Measurements from ENCODE around the gene HS1BP3. TPM values are rescaled to one million over a fixed set of nuclear protein-coding genes. Genes with fewer than 3 reads are reported as not detected.

HS1BP3 gene
- total and polyA plus RNA-seq, 2 experiments from 2014 or later: 10.5 to 10.6 TPM

DNA sequence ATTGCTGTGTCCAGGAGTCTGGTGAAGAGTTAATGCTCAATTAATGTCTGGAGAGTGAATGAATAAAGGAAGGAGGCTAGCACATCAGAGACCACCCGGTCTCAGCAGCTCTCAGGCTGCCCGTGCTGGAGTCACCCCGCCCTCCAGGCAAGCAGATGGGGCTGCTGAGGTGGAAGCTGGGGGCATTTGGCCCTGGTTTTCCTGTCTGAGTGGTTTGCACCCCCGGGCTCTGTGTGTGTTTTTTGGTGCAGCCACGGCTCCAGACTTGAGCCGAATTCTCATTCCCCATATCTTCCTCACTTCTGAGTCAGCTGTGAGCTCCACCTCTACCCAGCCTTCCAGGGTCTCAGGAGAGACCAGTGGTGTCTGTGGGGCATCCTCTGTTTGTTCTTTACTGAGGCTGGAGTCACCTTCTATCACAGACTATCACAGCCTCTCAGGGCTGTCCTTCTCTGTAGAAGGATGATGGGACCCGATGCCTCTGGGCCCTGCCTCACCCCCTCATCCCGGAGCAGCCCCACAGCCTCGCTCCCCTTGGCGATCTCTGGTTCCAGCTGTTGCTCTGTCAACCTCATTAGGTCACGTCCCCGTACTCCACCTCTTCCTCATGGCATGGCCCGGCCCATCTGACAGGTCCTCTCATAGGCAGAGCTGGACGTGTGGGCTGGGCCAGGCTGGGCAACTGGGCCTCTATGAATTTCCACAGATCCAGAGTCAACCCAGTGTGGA lies 60.8 kb downstream of the HS1BP3 start:
- Histone ChIP-seq H3K4me1 (ENCODE audit: insufficient read depth) (peaks cover 34% of the 10 kb centered on the region), H3K4me2 (ENCODE audit: unreplicated experiment) (peak overlapping the region; percentile 48), H3K9me3 (ENCODE audit: low read depth) (no peaks in the 10 kb centered on the region), H3K27ac (peak overlapping the region; percentile 67), H3K79me2 (ENCODE audit: insufficient read depth) (no peaks in the 10 kb centered on the region), H3K9me2 (ENCODE audit: insufficient read depth) (no peaks in the 10 kb centered on the region), H3K4me3 (no peak overlapping the region), H3K27me3 (replicated peaks; ENCODE audit: insufficient read depth) (no peaks in the 10 kb centered on the region), H3K36me3 (ENCODE audit: low read depth) (no peaks in the 10 kb centered on the region), H3F3A (ENCODE audit: insufficient read depth) (peaks cover 16% of the 10 kb centered on the region), H4K20me1 (ENCODE audit: insufficient read depth) (no peaks in the 10 kb centered on the region), H2AFZ (peak overlapping the region; percentile 57; the same call in 1 of the 2 replicates), H3K9ac (peak overlapping the region; percentile 52)
- DNase-seq: peak; percentile 78
- in situ Hi-C loops (cut with MboI): no loop called here
- WGBS, 2 experiments (ENCODE audit: low coverage in 1 of 2, low lambda C conversion rate in 2 of 2, missing lambda C conversion rate in 2 of 2): 61% methylated on average over 14 of the region's 14 CpGs
- no peak for TF ChIP-seq EZH2 (IDR thresholded peaks at IDR 0.05; ENCODE audit: insufficient read depth, poor library complexity, severe bottlenecking)
- TF ChIP-seq EZH2phosphoT487 (IDR thresholded peaks at IDR 0.05; ENCODE audit: insufficient read depth, low read depth): no peak

DNA sequence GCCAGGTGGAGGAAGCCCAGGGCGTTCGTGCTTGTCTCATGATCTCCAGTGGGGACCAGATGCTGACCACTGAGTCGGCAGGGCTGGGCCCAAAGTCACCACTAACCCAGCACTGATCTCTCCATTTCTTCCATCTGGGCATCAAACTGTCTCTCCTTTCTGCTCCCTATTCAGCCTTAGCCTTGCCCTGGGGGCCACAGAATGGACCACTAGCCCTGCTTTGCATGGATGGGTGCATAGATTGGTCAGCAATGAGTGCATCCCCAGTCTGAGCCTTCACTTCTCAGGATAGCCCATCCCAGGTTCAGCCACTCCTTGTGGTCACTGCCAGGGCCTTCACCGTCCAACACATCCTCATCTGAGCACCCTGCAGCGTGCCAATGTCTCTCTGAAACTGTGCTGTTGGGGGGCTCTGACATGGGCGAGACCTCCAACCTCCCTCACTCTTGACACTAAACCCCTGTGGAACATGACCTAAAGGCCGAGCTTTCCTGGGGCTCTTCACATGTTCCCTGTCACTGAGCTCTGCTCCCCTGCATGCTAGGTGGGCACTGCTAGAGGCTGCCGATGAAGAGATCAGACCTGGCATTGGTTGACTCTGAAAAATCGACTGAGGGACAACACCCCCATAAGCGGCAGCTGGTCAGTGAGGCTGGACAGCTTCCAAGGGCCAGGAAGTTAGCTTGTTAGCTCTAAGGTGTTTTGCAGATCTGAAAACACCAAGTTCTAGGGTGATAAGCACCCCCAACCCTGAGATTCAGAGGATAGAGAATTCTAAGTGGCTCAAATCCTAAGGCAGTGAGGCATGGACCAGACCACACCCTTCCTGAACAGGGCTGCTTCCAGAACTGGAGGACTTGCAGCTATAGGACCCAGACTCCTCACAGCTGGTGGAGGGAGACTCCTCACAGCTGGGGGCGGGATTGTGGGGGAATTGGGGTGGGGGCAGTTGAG lies 61.7 kb downstream of the HS1BP3 start:
- H3K4me2 ChIP-seq (ENCODE audit: unreplicated experiment): peak overlapping the region; percentile 48

GRCh38 chr2:20585710-20586594 lies 64.9 kb downstream of the HS1BP3 start:
- no peak overlapping the region for H3K4me2 ChIP-seq (ENCODE audit: unreplicated experiment)
- H3K9me2 ChIP-seq (ENCODE audit: insufficient read depth): no peaks in the 10 kb centered on the region
- WGBS, 2 experiments (ENCODE audit: low coverage in 1 of 2, low lambda C conversion rate in 2 of 2, missing lambda C conversion rate in 2 of 2): 98% methylated on average over 22 of the region's 22 CpGs
- H4K20me1 ChIP-seq (ENCODE audit: insufficient read depth): no peaks in the 10 kb centered on the region
- H3F3A ChIP-seq (ENCODE audit: insufficient read depth): peaks cover 25% of the 10 kb centered on the region
- H3K79me2 ChIP-seq (ENCODE audit: insufficient read depth): no peaks in the 10 kb centered on the region
- no peak overlapping the region for H3K27ac ChIP-seq
- no peaks in the 10 kb centered on the region for H3K27me3 ChIP-seq (replicated peaks; ENCODE audit: insufficient read depth)
- H3K9me3 ChIP-seq (ENCODE audit: low read depth): no peaks in the 10 kb centered on the region
- TF ChIP-seq EZH2phosphoT487 (IDR thresholded peaks at IDR 0.05; ENCODE audit: insufficient read depth, low read depth) (no peak), EZH2 (IDR thresholded peaks at IDR 0.05; ENCODE audit: insufficient read depth, poor library complexity, severe bottlenecking) (no peak)
- DNase-seq: no peak
- in situ Hi-C loops (cut with MboI): no loop called here
- H3K36me3 ChIP-seq (ENCODE audit: low read depth): no peaks in the 10 kb centered on the region
- no peak overlapping the region for H3K4me3 ChIP-seq
- H3K4me1 ChIP-seq (ENCODE audit: insufficient read depth): peaks cover 35% of the 10 kb centered on the region
- H2AFZ ChIP-seq: no peak overlapping the region
- H3K9ac ChIP-seq: no peak overlapping the region

More for the DNA sequence above, 61.7 kb downstream of the HS1BP3 start:
- no peak overlapping the region for H3K4me3 ChIP-seq
- H3K27me3 ChIP-seq (replicated peaks; ENCODE audit: insufficient read depth): no peaks in the 10 kb centered on the region
- H3K79me2 ChIP-seq (ENCODE audit: insufficient read depth): no peaks in the 10 kb centered on the region
- H3K36me3 ChIP-seq (ENCODE audit: low read depth): no peaks in the 10 kb centered on the region
- peak overlapping the region; percentile 67 for H3K27ac ChIP-seq
- 80 to 81% methylated on average over 10 to 11 of the region's 11 CpGs for WGBS, 2 experiments (ENCODE audit: low coverage in 1 of 2, low lambda C conversion rate in 2 of 2, missing lambda C conversion rate in 2 of 2)
- H3K9me3 ChIP-seq (ENCODE audit: low read depth): no peaks in the 10 kb centered on the region
- peak overlapping the region; percentile 57; the same call in 1 of the 2 replicates for H2AFZ ChIP-seq
- in situ Hi-C loops (cut with MboI): no loop called here
- peaks cover 44% of the 10 kb centered on the region for H3K4me1 ChIP-seq (ENCODE audit: insufficient read depth)
- TF ChIP-seq EZH2 (IDR thresholded peaks at IDR 0.05; ENCODE audit: insufficient read depth, poor library complexity, severe bottlenecking): no peak
- no peak for TF ChIP-seq EZH2phosphoT487 (IDR thresholded peaks at IDR 0.05; ENCODE audit: insufficient read depth, low read depth)
- H3K9me2 ChIP-seq (ENCODE audit: insufficient read depth): no peaks in the 10 kb centered on the region
- peak overlapping the region; percentile 52 for H3K9ac ChIP-seq
- H4K20me1 ChIP-seq (ENCODE audit: insufficient read depth): no peaks in the 10 kb centered on the region
- peak; percentile 50 for DNase-seq
- peaks cover 16% of the 10 kb centered on the region for H3F3A ChIP-seq (ENCODE audit: insufficient read depth)

GRCh38 chr2:20585359-20585709 lies 65.6 kb downstream of the HS1BP3 start:
- H3F3A ChIP-seq (ENCODE audit: insufficient read depth): peaks cover 25% of the 10 kb centered on the region
- H3K27ac ChIP-seq: no peak overlapping the region
- TF ChIP-seq EZH2 (IDR thresholded peaks at IDR 0.05; ENCODE audit: insufficient read depth, poor library complexity, severe bottlenecking): no peak
- TF ChIP-seq EZH2phosphoT487 (IDR thresholded peaks at IDR 0.05; ENCODE audit: insufficient read depth, low read depth): no peak
- H3K9me3 ChIP-seq (ENCODE audit: low read depth): no peaks in the 10 kb centered on the region
- no peaks in the 10 kb centered on the region for H4K20me1 ChIP-seq (ENCODE audit: insufficient read depth)
- H3K4me3 ChIP-seq: no peak overlapping the region
- in situ Hi-C loops (cut with MboI): no loop called here
- H3K36me3 ChIP-seq (ENCODE audit: low read depth): no peaks in the 10 kb centered on the region
- DNase-seq: no peak
- 94 to 98% methylated on average over 5 of the region's 5 CpGs for WGBS, 2 experiments (ENCODE audit: low coverage in 1 of 2, low lambda C conversion rate in 2 of 2, missing lambda C conversion rate in 2 of 2)
- no peaks in the 10 kb centered on the region for H3K9me2 ChIP-seq (ENCODE audit: insufficient read depth)
- H3K27me3 ChIP-seq (replicated peaks; ENCODE audit: insufficient read depth): no peaks in the 10 kb centered on the region
- no peak overlapping the region for H3K4me2 ChIP-seq (ENCODE audit: unreplicated experiment)
- no peak overlapping the region for H3K9ac ChIP-seq
- no peaks in the 10 kb centered on the region for H3K79me2 ChIP-seq (ENCODE audit: insufficient read depth)
- no peak overlapping the region for H2AFZ ChIP-seq
- H3K4me1 ChIP-seq (ENCODE audit: insufficient read depth): peaks cover 30% of the 10 kb centered on the region

Data from GM23248 (cell line).